ENCODE data around the gene KIF9.
"Not testable (repeated sequence)": the region's sequence is repeated elsewhere in the genome, so short reads cannot be mapped to it uniquely, and the experiment has no call there.

KIF9 gene

DNA sequence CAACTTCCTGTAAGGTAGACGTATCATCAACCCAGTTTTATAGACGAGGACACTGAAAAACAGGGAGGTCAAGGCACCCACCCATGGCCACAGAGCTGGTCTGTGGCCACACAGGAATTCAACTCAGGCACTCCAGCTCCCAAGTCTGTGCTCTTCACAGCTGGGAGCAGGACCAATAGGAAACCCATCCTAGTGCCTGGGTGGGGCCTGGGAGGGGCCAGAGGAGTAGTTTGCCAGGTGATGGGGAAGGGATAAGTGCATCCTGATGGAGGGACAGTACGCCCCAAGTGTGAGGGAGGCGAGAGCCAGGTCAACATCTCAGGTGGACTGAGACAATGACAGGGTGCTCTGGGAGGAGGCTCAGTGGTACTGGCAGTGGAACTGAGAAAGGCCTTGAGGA is 22.0 kb downstream of the KIF9 start:
- TF ChIP-seq ZFX (IDR thresholded peaks at IDR 0.05) = no peak
- TF ChIP-seq, protein P1, sequence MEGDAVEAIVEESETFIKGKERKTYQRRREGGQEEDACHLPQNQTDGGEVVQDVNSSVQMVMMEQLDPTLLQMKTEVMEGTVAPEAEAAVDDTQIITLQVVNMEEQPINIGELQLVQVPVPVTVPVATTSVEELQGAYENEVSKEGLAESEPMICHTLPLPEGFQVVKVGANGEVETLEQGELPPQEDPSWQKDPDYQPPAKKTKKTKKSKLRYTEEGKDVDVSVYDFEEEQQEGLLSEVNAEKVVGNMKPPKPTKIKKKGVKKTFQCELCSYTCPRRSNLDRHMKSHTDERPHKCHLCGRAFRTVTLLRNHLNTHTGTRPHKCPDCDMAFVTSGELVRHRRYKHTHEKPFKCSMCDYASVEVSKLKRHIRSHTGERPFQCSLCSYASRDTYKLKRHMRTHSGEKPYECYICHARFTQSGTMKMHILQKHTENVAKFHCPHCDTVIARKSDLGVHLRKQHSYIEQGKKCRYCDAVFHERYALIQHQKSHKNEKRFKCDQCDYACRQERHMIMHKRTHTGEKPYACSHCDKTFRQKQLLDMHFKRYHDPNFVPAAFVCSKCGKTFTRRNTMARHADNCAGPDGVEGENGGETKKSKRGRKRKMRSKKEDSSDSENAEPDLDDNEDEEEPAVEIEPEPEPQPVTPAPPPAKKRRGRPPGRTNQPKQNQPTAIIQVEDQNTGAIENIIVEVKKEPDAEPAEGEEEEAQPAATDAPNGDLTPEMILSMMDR (conservative IDR thresholded peaks at IDR 0.05) = no peak
- no peak overlapping the region for H3K27ac ChIP-seq

DNA sequence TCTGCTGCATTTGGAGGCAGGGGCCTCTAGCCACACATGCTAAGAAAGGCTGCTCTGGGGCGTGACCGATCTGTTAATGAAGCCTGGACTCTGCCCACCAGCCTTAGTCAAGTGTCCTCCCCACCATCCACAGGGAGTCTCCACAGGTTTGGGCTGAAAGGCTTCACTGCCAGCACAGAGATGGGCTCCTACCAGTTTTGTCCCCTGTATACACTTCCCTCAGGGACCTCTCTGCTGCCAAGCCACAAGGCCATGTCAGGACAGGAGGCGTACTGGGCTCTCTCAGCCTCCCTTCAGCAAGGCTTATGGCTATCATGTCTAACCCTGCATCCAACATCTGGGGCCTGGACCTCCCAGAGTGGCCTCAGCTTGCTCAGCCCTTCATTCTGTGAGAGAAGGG is 23.5 kb downstream of the KIF9 start:
- no peak overlapping the region for H3K27ac ChIP-seq

DNA sequence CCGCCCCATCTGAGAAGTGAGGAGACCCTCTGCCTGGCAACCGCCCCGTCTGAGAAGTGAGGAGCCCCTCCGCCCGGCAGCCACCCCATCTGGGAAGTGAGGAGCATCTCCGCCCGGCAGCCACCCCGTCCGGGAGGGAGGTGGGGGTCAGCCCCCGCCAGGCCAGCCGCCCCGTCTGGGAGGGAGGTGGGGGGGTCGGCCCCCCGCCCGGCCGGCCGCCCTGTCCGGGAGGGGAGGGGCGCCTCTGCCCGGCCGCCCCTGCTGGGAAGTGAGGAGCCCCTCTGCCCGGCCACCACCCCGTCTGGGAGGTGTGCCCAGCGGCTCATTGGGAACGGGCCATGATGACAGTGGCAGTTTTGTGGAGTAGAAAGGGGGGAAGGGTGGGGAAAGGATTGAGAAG is 26.3 kb downstream of the KIF9 start:
- not testable (repeated sequence) for H3K27ac ChIP-seq

More for the DNA sequence above, 23.5 kb downstream of the KIF9 start:
- no peak for TF ChIP-seq ZFX (IDR thresholded peaks at IDR 0.05)
- TF ChIP-seq, protein P1 (conservative IDR thresholded peaks at IDR 0.05) = no peak

DNA sequence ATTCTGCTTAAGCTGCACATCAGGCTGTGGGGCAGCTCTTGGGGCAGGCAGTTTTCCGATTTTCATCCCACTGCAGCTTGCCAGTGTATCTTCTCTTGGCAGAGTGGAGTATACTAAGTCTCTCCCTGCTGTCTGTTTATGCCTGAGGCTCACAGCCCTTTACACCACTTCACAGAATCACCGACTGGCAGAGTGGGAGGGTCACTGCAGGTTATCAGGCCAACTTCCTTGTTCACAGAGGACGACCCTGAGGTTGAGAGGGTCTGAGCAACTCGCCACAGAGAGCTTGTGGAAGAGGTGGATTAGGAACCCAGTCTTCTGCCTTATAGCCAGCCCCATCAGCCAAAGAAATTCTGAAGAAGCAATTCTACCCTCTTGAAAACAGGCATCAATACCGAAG is 30.9 kb downstream of the KIF9 start:
- no peak overlapping the region for H3K27ac ChIP-seq
- TF ChIP-seq ZFX (IDR thresholded peaks at IDR 0.05) = no peak
- TF ChIP-seq, protein P1 (conservative IDR thresholded peaks at IDR 0.05) = no peak

DNA sequence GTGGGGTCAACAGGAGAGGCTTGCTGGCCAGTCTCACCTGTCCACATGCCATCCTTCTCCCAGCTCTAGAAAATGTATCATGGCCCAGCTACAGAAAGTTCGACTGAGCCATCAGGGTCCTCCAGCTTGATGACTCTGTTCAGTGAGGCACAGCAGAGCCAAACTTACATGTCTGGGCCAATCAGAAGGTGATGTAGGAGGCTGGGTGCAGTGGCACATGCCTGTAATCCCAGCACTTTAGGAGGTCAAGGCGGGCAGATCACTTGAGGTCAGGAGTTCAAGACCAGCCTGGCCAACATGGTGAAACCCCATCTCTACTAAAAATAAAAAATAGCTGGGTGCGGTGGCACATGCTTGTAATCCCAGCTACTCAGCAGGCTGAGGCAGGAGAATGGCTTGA is 31.5 kb downstream of the KIF9 start:
- H3K27ac ChIP-seq = not testable (repeated sequence)

DNA sequence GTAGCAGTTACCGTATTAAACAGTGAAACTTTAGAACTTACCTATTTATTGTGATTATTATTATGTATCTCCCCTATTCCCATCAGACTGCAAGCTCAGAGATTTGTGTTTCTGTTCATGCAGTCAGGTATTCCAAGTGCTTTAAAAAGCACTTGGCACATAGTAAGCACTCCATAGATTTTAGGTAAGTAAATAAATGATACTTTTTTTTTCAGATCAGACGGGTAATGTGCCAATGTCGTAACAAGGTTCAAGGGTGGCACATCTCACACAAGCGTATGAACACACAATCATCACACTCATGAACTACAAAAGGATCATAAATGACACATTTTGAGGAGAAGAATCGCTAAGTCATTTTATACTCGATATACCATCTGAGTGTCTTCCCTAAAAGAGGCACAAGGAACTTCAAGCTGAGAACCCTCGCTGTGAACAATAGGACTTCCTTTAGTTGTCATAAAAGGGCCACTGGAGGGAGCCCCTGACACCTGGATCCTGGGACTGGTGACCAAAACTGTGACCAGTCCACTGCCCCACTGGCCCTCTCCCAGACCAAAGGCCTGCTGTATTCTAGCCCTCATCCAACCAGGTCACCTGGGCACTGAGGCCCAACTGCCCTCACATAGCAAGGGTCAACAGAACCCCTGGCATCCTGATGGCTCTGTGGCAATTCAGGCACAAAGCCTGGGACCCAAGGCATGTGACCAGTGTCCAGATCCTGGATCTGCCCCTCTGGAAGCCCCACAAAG is 32.1 kb downstream of the KIF9 start:
- TF ChIP-seq ZFX (IDR thresholded peaks at IDR 0.05) = no peak
- TF ChIP-seq, protein P1 (conservative IDR thresholded peaks at IDR 0.05) = peak; percentile 44
- H3K27ac ChIP-seq = no peak overlapping the region

DNA sequence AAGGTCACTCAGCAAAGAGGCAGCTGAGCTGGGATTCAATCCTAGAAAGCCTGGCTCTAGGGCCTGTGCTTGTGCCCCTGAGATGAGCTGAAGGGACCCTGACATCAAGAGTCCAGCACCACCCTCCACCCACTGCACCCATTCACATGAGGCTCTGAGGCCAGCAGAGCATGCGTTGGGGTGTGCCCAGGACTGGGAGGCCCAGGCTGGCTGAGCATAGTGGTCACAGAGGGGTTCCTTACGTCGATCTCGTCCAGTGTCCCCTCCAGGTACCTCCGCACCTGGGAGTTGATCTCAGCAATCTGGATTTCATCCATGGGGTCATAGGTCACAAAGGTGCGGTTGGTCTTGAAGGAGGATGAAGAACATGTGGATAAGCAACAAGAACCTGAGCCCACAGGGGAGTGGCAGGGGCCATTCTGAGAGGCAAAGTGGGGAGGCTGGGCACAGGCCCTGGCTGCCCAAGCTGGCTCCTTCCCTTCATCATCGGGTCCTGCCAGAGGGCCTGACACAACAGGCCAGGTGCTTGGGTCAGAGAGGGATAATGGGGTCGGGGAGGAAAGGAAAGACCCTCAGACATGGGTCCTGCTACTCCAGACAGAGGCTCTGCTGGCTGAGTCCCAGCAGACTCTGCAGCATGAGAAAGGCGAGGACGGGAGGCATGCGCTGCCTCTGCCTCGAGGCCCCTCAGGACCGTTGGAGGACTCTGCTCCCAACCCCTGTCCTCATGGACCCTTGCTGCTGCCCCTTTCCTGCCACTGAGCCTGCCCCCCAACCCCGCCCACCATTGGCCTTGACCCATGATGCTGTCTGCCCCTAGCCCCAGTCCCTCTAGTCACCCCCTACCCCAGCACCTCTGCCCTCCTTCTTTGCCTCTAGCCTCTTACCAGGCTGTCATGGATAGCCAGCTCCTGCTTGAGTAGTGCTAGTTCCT is 35.2 kb downstream of the KIF9 start:
- no peak for TF ChIP-seq ZFX (IDR thresholded peaks at IDR 0.05)
- TF ChIP-seq, protein P1 (conservative IDR thresholded peaks at IDR 0.05) = no peak
- H3K27ac ChIP-seq = no peak overlapping the region

DNA sequence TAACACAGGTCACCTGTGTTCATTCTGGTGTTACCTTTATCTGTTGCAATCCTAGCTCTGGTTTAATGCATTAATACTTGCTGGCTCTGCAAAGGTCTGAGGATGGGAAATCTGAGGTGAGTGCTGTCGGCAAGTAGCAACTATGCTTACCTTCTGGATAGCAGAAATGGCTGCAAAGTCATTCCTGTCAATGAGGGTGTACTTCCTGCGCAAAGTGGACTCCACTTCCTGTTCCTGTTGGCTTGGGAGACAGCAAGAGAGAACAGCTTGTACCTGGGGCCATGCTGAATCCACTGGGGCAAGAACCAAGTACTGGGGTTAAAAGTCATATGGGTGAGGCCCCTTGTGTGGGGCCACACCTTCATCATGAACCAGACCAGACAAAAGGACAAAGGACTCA is 37.3 kb downstream of the KIF9 start:
- no peak for TF ChIP-seq ZFX (IDR thresholded peaks at IDR 0.05)
- TF ChIP-seq, protein P1 (conservative IDR thresholded peaks at IDR 0.05) = no peak
- H3K27ac ChIP-seq = no peak overlapping the region

Data from C4-2B (cell line).